ENCODE data around the gene DGKD. TPM values are rescaled to one million over a fixed set of nuclear protein-coding genes. Genes with fewer than 3 reads are reported as not detected.

DGKD gene
- total RNA-seq, 4 donors from 2014 or later: 9.1 to 21.9 (median 17.8) TPM

DNA sequence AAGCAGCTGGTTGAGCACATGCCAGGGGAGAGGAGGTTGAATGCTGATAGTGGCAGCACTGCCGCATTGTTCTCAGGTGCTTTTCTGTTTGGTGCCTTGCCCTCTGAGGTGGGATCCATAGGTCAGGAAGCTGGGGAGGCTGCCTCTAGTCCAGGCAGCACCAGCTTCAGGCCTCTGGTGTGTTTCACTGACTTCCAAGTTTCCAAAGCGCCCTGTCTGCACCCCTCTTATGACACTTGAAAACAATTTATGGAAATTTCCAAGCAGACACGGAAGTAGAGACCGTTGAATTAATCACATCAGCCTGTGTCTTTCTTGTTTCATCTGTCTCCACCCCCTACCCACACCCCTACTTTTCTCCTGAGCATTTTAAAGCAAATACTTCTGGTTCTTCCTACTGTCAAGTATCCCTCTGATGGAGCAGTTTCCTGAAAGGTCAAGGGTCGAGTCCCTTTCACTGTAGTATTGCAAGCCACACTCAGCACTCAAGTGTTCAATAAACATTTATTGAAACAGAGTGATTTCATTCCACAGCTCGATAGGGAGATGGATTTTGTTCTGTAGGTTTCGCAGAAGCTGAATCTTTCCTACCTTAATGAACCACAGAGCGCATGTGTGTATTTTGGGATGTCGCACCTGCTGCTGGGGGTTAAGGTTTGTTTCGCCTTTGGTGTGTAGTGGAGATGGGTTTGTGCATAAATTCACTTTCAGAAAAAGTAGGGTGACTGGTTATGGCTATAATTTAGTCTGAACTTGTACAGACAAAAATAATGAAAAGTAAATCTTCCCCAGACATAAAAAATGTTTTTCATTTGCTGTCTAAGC, 21.4 kb downstream of the DGKD start:
- Histone ChIP-seq H3K4me3 (no peak overlapping the region), H3K27me3 (no peaks in the 10 kb centered on the region), H3K4me1 (no peaks in the 10 kb centered on the region), H3K27ac (no peak overlapping the region), H3K9me3 (no peaks in the 10 kb centered on the region), H3K36me3 (peaks cover 0 to 19% of the 10 kb centered on the region in 2 donors)
- TF ChIP-seq POLR2A (IDR thresholded peaks at IDR 0.05) (no peak), CTCF (IDR thresholded peaks at IDR 0.05) (no peak), EP300 (IDR thresholded peaks at IDR 0.05) (no peak), POLR2AphosphoS5 (IDR thresholded peaks at IDR 0.05) (no peak)
- 82 to 85% methylated on average over 8 to 10 of the region's 10 CpGs for WGBS, 2 donors (ENCODE audit: low coverage in 1 of 2)
- ATAC-seq: no peak

GRCh38 chr2:233379034-233379433, 24.7 kb downstream of the DGKD start:
- WGBS, 2 donors (ENCODE audit: low coverage in 1 of 2): 84 to 87% methylated on average over 4 to 6 of the region's 6 CpGs
- Histone ChIP-seq H3K27me3 (no peaks in the 10 kb centered on the region), H3K9me3 (no peaks in the 10 kb centered on the region), H3K27ac (no peak overlapping the region), H3K4me3 (no peak overlapping the region), H3K36me3 (peaks cover 0 to 3% of the 10 kb centered on the region in 2 donors), H3K4me1 (no peaks in the 10 kb centered on the region)
- no peak for ATAC-seq
- TF ChIP-seq CTCF (IDR thresholded peaks at IDR 0.05): no peak
- no peak for TF ChIP-seq POLR2A (IDR thresholded peaks at IDR 0.05)
- no peak for TF ChIP-seq EP300 (IDR thresholded peaks at IDR 0.05)
- no peak for TF ChIP-seq POLR2AphosphoS5 (IDR thresholded peaks at IDR 0.05)

DNA sequence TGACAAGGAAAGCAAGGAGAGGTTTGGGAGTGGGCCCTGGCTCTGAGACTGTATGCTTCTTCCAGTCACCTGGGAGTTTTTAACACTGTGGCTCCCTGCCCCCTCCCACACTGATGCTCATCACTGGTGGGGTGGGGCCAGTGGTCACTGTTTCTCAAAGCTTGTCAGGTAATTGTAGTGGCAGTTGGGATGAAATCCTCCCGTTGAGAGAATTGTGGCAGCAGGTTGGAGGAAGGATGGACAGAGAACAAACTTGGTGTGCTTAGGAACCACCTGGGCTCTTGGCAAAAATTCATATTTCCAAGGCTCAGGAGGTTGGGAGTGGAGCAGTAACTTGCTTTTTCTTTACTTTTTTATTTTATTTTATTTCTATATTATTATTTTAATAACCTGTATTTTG, 25.1 kb downstream of the DGKD start:
- H3K9me3 ChIP-seq: no peaks in the 10 kb centered on the region
- H3K27ac ChIP-seq: no peak overlapping the region
- ATAC-seq: no peak
- WGBS, 2 donors (ENCODE audit: low coverage in 1 of 2): 36% methylated on average over 1 of the region's 1 CpG; no CpG with 5 or more reads in 1 of the 2 donors
- H3K36me3 ChIP-seq: no peaks in the 10 kb centered on the region
- H3K4me3 ChIP-seq: no peak overlapping the region
- no peak for TF ChIP-seq POLR2A (IDR thresholded peaks at IDR 0.05)
- no peak for TF ChIP-seq CTCF (IDR thresholded peaks at IDR 0.05)
- TF ChIP-seq POLR2AphosphoS5 (IDR thresholded peaks at IDR 0.05): no peak
- no peak for TF ChIP-seq EP300 (IDR thresholded peaks at IDR 0.05)
- H3K4me1 ChIP-seq: peaks cover 0 to 4% (median 0%) of the 10 kb centered on the region in 3 donors
- no peaks in the 10 kb centered on the region for H3K27me3 ChIP-seq

- Histone ChIP-seq H3K4me1 (peaks cover 0 to 13% (median 0%) of the 10 kb centered on the region in 3 donors), H3K4me3 (no peak overlapping the region), H3K9me3 (no peaks in the 10 kb centered on the region), H3K27ac (no peak overlapping the region), H3K27me3 (no peaks in the 10 kb centered on the region), H3K36me3 (no peaks in the 10 kb centered on the region)
- 80 to 97% methylated on average over 5 to 8 of the region's 13 CpGs for WGBS, 2 donors (ENCODE audit: low coverage in 1 of 2)
- TF ChIP-seq POLR2A (IDR thresholded peaks at IDR 0.05): no peak
- no peak for TF ChIP-seq EP300 (IDR thresholded peaks at IDR 0.05)
- no peak for TF ChIP-seq CTCF (IDR thresholded peaks at IDR 0.05)
- TF ChIP-seq POLR2AphosphoS5 (IDR thresholded peaks at IDR 0.05): no peak
- no peak for ATAC-seq
Observed at GRCh38 chr2:233380132-233380895, 26.0 kb downstream of the DGKD start.

Measured in gastroesophageal sphincter (tissue), 4 donors.